ENCODE measurements around the gene HAGHL. TPM values are rescaled to one million over a fixed set of nuclear protein-coding genes. Genes with fewer than 3 reads are reported as not detected.
"Not testable (repeated sequence)": the region's sequence is repeated elsewhere in the genome, so short reads cannot be mapped to it uniquely, and the experiment has no call there.

Gene HAGHL
- total RNA-seq, 4 donors from 2014 or later, result 1.0 to 3.4 TPM; not detected in 2

GRCh38 chr16:739560-740458 is 12.9 kb downstream of the HAGHL start:
- peaks cover 0 to 12% of the 10 kb centered on the region in 2 donors for H3K4me1 ChIP-seq
- intact Hi-C loops (cut with DNase I; ENCODE audit: low total_unique reads), result no loop called here
- peak overlapping the region; percentile 63 to 67 for H3K27ac ChIP-seq
- DNase-seq, result no peak
- no peaks in the 10 kb centered on the region for H3K27me3 ChIP-seq
- no peaks in the 10 kb centered on the region for H3K36me3 ChIP-seq
- TF ChIP-seq, protein P1, sequence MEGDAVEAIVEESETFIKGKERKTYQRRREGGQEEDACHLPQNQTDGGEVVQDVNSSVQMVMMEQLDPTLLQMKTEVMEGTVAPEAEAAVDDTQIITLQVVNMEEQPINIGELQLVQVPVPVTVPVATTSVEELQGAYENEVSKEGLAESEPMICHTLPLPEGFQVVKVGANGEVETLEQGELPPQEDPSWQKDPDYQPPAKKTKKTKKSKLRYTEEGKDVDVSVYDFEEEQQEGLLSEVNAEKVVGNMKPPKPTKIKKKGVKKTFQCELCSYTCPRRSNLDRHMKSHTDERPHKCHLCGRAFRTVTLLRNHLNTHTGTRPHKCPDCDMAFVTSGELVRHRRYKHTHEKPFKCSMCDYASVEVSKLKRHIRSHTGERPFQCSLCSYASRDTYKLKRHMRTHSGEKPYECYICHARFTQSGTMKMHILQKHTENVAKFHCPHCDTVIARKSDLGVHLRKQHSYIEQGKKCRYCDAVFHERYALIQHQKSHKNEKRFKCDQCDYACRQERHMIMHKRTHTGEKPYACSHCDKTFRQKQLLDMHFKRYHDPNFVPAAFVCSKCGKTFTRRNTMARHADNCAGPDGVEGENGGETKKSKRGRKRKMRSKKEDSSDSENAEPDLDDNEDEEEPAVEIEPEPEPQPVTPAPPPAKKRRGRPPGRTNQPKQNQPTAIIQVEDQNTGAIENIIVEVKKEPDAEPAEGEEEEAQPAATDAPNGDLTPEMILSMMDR (IDR thresholded peaks at IDR 0.05), result no peak
- no peak for TF ChIP-seq POLR2A (IDR thresholded peaks at IDR 0.05)
- peak overlapping the region; percentile 63 to 91 for H3K4me3 ChIP-seq
- no peaks in the 10 kb centered on the region for H3K9me3 ChIP-seq

DNA sequence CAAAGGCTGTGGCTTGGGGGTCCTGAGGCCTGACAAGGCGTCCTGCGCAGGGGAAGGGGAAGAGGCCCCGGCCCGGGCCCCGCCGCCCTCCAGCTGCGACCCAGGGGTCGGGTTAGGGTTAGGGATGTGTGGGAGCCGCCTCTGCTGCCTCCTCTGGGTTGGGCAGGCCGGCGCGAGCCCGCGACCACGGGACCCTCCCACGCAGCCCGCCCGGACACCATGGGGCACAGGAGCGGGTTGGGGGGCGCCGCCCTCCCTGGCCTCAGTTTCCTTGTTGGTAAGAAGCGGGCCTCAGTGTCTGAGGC is 13.5 kb downstream of the HAGHL start:
- no peaks in the 10 kb centered on the region for H3K9me3 ChIP-seq
- H3K4me1 ChIP-seq, result peaks cover 0 to 12% of the 10 kb centered on the region in 2 donors
- H3K27me3 ChIP-seq, result no peaks in the 10 kb centered on the region
- H3K36me3 ChIP-seq, result no peaks in the 10 kb centered on the region
- H3K4me3 ChIP-seq, result peak overlapping the region; percentile 63 to 91
- TF ChIP-seq, protein P1 (IDR thresholded peaks at IDR 0.05), result no peak
- no peak for TF ChIP-seq POLR2A (IDR thresholded peaks at IDR 0.05)
- peak overlapping the region; percentile 63 to 67 for H3K27ac ChIP-seq
- intact Hi-C loops (cut with DNase I; ENCODE audit: low total_unique reads), result no loop called here
- no peak for DNase-seq

GRCh38 chr16:740764-741505 is 14.0 kb downstream of the HAGHL start, which contains the start of gene CIAO3:
Gene CIAO3 (minus strand): TSS chr16:740997. CDS start chr16:740985, 12 bp downstream.
- peak within 1 kb of the TSS; percentile 63 to 67 for H3K27ac ChIP-seq
- TF ChIP-seq, protein P1 (IDR thresholded peaks at IDR 0.05), result peak; percentile 94 to 100 (median 98)
- TF ChIP-seq POLR2A (IDR thresholded peaks at IDR 0.05), result peak in 1 of 2 donors; percentile 79
- peaks cover 0 to 12% of the 10 kb centered on the region in 2 donors for H3K4me1 ChIP-seq
- DNase-seq, result peak; percentile 81 to 86
- intact Hi-C loops (cut with DNase I; ENCODE audit: low total_unique reads), result no loop called here
- peak within 1 kb of the TSS; percentile 63 to 91 for H3K4me3 ChIP-seq
- no peaks in the 10 kb centered on the region for H3K36me3 ChIP-seq
- H3K27me3 ChIP-seq, result no peaks in the 10 kb centered on the region
- H3K9me3 ChIP-seq, result no peaks in the 10 kb centered on the region

GRCh38 chr16:741986-742629 is 15.2 kb downstream of the HAGHL start:
- intact Hi-C loops (cut with DNase I; ENCODE audit: low total_unique reads), result no loop called here
- Histone ChIP-seq H3K27ac (no peak overlapping the region), H3K4me1 (peaks cover 0 to 12% of the 10 kb centered on the region in 2 donors), H3K36me3 (no peaks in the 10 kb centered on the region), H3K9me3 (no peaks in the 10 kb centered on the region), H3K4me3 (no peak overlapping the region), H3K27me3 (no peaks in the 10 kb centered on the region)
- DNase-seq, result no peak
- no peak for TF ChIP-seq POLR2A (IDR thresholded peaks at IDR 0.05)
- TF ChIP-seq, protein P1 (IDR thresholded peaks at IDR 0.05), result no peak

DNA sequence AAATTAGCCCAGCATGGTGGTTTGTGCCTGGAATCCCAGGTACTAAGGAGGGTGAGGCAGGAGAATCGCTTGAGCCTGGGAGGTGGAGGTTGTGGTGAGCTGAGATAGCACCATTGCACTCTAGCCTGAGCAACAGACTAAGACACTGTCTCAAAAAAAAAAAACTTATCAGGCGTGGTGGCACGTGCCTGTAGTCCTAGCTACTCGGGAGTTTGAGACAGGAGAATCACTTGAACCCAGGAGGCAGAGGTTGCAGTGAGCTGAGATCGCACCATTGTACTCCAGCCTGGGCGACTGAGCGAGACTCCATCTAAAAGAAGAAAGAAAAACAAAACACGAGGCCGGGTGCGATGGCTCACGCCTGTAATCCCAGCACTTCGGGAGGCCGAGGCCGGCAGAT is 16.0 kb downstream of the HAGHL start:
- H3K36me3 ChIP-seq; intact Hi-C loops (cut with DNase I; ENCODE audit: low total_unique reads); DNase-seq; H3K27ac ChIP-seq; H3K4me3 ChIP-seq; H3K27me3 ChIP-seq; H3K9me3 ChIP-seq: not testable (repeated sequence)
- H3K4me1 ChIP-seq, result peaks cover 0 to 12% of the 10 kb centered on the region in 2 donors

Measured in uterus (tissue), 4 donors.